Vagina (tissue), 2 donors: ENCODE results near the gene PDK4. TPM values are rescaled to one million over a fixed set of nuclear protein-coding genes. Genes with fewer than 3 reads are reported as not detected.
A peak's percentile ranks its signal among the peaks of the same experiment; 100 is the strongest.
"Not testable (repeated sequence)": the region's sequence is repeated elsewhere in the genome, so short reads cannot be mapped to it uniquely, and the experiment has no call there.

ENCODE experiments used
- DNase-seq, 2 donors: peaks; one replicate each; pipeline ENCODE4 v3.0.0-alpha.2; 2017; ENCODE audit errors: extremely low spot score in 2 of 2
- H3K27ac ChIP-seq: fragments of 200-600 bp; sonication (generic); one replicate; pipeline ENCODE4 v1.5.1; 2019
- H3K27me3 ChIP-seq: fragments of 200-600 bp; sonication (generic); one replicate; pipeline ENCODE4 v1.5.1; 2019
- H3K36me3 ChIP-seq, 2 donors: fragments of 200-600 bp; sonication (generic); one replicate each; pipeline ENCODE4 v1.5.1; 2017 to 2019
- H3K4me1 ChIP-seq: fragments of 200-600 bp; sonication (generic); one replicate; pipeline ENCODE4 v1.5.1; 2019
- H3K4me3 ChIP-seq, 2 donors: fragments of 200-600 bp; sonication (generic); 1 replicate in 1 of 2; 2 replicates in 1 of 2; pipeline ENCODE4 v1.5.1; 2016 to 2019
- H3K9me3 ChIP-seq: fragments of 200-600 bp; sonication (generic); one replicate; pipeline ENCODE4 v1.5.1; 2019
- POLR2A ChIP-seq, 2 donors: fragments of 450-650 bp; IDR thresholded peaks; one replicate each; pipeline ENCODE4 v1.6.1; 2017; ENCODE audit warnings: antibody characterized with exemption in 2 of 2, mild to moderate bottlenecking in 2 of 2, moderate library complexity in 2 of 2
- POLR2AphosphoS5 ChIP-seq, 2 donors: sonication (generic); formaldehyde crosslinking; IDR thresholded peaks; one replicate each; pipeline ENCODE4 v1.9.0; 2017; ENCODE audit warnings: antibody characterized with exemption in 2 of 2, mild to moderate bottlenecking in 2 of 2, low read depth in 1 of 2; ENCODE audit not compliant: insufficient read depth in 1 of 2
- intact Hi-C: fragments of 100-400 bp; cut with DNase I; formaldehyde crosslinking; loops from one replicate; pipeline ENCODE4 v1.15.1; 2023
- total RNA-seq: library from RNA; depleted of rRNA; stranded (reverse); fragments of >200 nt; gene quantifications from one replicate; pipeline ENCODE4 v1.2.3, GENCODE V29; 2016
- TF ChIP-seq, protein P1 (sequence below), 3 experiments: fragments of 450-650 bp in 2 of 3; fragments of 200-600 bp in 1 of 3; sonication (generic) in 1 of 3; IDR thresholded peaks; one replicate each; pipeline ENCODE4 v1.5.1; 2017 to 2019; ENCODE audit warnings: antibody characterized with exemption in 3 of 3, mild to moderate bottlenecking in 2 of 3, moderate library complexity in 2 of 3

The PDK4 gene
- total RNA-seq, 1 donor from 2014 or later, result 399 TPM

DNA sequence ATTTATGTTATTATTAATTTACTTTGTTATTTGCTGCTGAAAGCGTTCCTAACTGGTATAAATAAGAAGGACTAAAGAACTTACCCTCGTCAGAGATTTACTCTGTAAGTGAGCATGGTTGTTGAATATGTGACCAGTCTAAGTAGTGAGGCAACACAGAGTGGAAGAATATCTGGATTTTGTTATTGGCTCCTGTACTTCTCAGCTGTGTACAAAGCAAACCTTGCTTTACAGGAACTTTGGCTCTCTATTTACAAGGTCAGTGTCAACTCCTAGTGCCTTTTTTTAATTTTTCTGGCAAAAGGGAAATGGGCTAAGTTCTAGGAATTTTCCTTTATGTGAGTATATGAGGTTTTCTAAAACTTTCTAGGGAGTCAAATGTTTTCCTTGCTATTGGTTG, 35.6 kb downstream of the PDK4 start:
- no peak overlapping the region for H3K27ac ChIP-seq
- intact Hi-C loops, result no loop called here

DNA sequence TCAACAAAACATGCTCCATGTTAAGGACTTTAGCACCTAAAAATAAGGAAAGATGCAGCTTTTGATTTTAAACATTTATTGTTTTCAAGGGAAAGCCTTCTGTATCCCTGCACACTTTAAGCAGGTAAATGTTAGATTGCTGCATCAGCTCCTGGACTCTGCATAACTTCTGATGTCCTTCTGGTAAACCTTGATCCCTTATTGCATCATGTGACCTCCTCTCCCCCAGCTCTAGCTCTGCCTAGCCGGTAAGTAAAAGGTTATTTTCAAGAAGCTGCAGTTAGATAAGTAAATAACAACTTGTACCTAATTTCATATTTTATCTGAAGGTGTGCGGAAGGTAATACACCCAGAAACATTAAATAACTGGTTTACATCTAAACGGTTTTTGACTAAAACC, 37.5 kb downstream of the PDK4 start:
- DNase-seq, result no peak
- intact Hi-C loops, result no loop called here
- H3K9me3 ChIP-seq, result no peaks in the 10 kb centered on the region
- no peaks in the 10 kb centered on the region for H3K4me1 ChIP-seq
- no peaks in the 10 kb centered on the region for H3K36me3 ChIP-seq
- TF ChIP-seq POLR2AphosphoS5 (IDR thresholded peaks at IDR 0.05; ENCODE audit: insufficient read depth in 1 of 2, low read depth in 1 of 2) (no peak), POLR2A (IDR thresholded peaks at IDR 0.05) (no peak)
- TF ChIP-seq, protein P1, sequence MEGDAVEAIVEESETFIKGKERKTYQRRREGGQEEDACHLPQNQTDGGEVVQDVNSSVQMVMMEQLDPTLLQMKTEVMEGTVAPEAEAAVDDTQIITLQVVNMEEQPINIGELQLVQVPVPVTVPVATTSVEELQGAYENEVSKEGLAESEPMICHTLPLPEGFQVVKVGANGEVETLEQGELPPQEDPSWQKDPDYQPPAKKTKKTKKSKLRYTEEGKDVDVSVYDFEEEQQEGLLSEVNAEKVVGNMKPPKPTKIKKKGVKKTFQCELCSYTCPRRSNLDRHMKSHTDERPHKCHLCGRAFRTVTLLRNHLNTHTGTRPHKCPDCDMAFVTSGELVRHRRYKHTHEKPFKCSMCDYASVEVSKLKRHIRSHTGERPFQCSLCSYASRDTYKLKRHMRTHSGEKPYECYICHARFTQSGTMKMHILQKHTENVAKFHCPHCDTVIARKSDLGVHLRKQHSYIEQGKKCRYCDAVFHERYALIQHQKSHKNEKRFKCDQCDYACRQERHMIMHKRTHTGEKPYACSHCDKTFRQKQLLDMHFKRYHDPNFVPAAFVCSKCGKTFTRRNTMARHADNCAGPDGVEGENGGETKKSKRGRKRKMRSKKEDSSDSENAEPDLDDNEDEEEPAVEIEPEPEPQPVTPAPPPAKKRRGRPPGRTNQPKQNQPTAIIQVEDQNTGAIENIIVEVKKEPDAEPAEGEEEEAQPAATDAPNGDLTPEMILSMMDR (IDR thresholded peaks at IDR 0.05), result no peak
- no peak overlapping the region for H3K27ac ChIP-seq
- H3K4me3 ChIP-seq, result no peak overlapping the region
- no peaks in the 10 kb centered on the region for H3K27me3 ChIP-seq

More for the DNA sequence above, 35.6 kb downstream of the PDK4 start:
- Histone ChIP-seq H3K9me3 (no peaks in the 10 kb centered on the region), H3K4me3 (no peak overlapping the region), H3K4me1 (no peaks in the 10 kb centered on the region), H3K27me3 (no peaks in the 10 kb centered on the region), H3K36me3 (no peaks in the 10 kb centered on the region)
- TF ChIP-seq, protein P1 (IDR thresholded peaks at IDR 0.05), result no peak
- DNase-seq, result no peak

DNA sequence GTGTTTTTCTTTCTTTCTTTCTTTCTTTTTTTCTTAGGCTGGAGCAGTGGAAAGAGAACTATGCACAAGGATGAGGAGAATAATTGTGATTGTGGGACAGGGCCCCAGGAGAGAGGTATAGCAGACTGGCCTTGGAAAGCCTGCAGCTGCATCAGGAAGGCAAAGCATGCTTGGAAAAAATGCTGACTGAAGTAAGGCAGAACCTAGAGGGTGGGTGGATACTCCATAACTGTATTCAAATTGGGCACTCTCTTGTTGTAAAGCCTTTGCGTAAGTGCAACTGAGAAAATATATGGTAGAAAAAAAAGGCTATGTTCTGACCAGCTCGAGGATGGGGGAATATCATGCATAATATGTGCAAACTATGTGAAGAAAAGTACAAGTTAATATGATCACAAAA, 39.5 kb downstream of the PDK4 start:
- H3K36me3 ChIP-seq, result no peaks in the 10 kb centered on the region
- DNase-seq, result no peak
- intact Hi-C loops, result no loop called here

DNA sequence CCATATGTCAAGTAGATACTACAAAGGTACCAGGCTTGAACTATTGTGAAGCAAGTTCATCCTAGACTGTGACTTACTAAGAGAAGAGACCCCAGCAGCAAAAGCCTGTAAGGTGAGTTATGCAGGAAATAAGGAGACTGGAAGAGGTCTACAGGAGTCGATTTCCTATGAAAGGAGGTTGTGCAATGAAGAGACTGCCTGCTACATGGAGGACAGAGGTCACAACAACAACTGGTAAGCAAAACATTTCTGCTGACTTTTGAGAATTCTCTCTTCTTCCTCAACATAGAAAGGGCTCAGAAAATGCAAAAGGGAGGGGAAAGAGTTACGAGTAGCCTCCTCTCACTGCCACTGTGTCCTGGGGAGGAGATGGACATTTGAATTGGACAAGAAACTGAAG, 42.4 kb downstream of the PDK4 start:
- intact Hi-C loops, result loop anchor here (5.0 kb wide), 1 partner anchor 43 kb away; the partner anchor contains the start of gene PDK4
- Histone ChIP-seq H3K4me3 (no peak overlapping the region), H3K9me3 (no peaks in the 10 kb centered on the region), H3K36me3 (no peaks in the 10 kb centered on the region), H3K27me3 (no peaks in the 10 kb centered on the region), H3K27ac (no peak overlapping the region), H3K4me1 (peaks cover 27% of the 10 kb centered on the region)
- DNase-seq, result no peak
- TF ChIP-seq POLR2A (IDR thresholded peaks at IDR 0.05), result no peak

More for the DNA sequence above, 39.5 kb downstream of the PDK4 start:
- Histone ChIP-seq H3K9me3 (no peaks in the 10 kb centered on the region), H3K27me3 (no peaks in the 10 kb centered on the region), H3K4me3 (no peak overlapping the region), H3K4me1 (no peaks in the 10 kb centered on the region), H3K27ac (no peak overlapping the region)
- TF ChIP-seq POLR2A (IDR thresholded peaks at IDR 0.05) (no peak), POLR2AphosphoS5 (IDR thresholded peaks at IDR 0.05; ENCODE audit: insufficient read depth in 1 of 2, low read depth in 1 of 2) (no peak)
- TF ChIP-seq, protein P1 (IDR thresholded peaks at IDR 0.05), result no peak

DNA sequence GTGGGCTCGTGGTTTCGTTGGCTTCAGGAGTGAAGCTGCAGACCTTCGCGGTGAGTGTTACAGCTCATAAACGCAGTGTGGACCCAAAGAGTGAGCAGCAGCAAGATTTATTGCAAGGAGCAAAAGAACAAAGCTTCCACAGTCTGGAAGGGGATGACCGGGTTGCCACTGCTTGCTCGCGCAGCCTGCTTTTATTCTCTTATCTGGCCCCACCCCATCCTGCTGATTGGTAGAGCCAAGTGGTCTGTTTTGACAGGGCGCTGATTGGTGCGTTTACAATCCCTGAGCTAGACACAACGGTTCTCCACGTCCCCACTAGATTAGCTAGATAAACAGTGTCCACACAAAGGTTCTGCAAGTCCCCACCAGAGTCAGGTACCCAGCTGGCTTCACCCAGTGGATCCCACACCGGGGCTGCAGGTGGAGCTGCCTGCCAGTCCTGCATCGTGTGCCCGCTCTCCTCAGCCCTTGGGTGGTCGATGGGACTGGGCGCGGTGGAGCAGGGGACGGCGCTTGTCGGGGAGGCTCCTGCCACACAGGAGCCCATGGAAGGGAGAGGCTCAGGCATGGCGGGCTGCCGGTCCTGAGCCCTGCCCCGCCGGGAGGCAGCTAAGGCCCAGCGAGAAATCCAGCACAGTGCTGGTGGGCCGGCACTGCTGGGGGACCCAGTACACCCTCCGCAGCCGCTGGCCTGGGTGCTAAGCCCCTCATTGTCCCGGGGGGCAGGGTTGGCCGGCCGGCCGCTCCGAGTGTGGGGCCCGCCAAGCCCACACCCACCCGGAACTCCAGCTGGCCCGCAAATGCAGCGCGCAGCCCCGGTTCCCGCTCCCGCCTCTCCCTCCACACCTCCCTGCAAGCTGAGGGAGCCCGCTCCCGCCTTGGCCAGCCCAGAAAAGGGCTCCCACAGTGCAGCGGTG, 44.0 kb downstream of the PDK4 start:
- H3K9me3 ChIP-seq, H3K27ac ChIP-seq, H3K36me3 ChIP-seq, DNase-seq, H3K4me3 ChIP-seq, H3K27me3 ChIP-seq: not testable (repeated sequence)
- H3K4me1 ChIP-seq, result peaks cover 40% of the 10 kb centered on the region
- intact Hi-C loops, result loop anchor here (5.0 kb wide), 1 partner anchor 45 kb away; the partner anchor contains the start of gene PDK4

DNA sequence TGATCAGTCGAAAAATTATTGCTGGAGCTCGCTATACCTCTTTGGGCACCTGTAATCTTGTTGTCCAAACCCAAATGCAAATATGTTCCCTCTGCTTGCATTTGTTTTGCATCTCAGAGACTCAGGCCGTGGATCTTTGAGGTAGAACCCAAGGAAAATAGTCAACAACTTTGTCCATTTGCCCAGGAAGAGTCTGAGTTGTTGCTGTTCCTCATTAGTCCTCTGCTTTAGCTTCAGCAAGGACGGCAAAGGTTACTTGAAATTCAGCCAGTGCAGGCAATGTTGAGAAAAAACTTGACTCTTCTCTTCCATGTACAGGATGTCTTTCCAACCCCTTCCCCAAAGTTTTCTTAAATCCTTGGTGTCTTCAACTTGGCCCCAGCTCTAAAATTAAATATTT, 45.8 kb downstream of the PDK4 start:
- intact Hi-C loops, result loop anchor here (5.0 kb wide), 1 partner anchor 47 kb away; the partner anchor contains the start of gene PDK4
- Histone ChIP-seq H3K27ac (peak overlapping the region; percentile 79), H3K4me3 (peak overlapping the region in 1 of 2 donors; percentile 12), H3K4me1 (peaks cover 51% of the 10 kb centered on the region), H3K27me3 (no peaks in the 10 kb centered on the region), H3K36me3 (no peaks in the 10 kb centered on the region), H3K9me3 (no peaks in the 10 kb centered on the region)
- DNase-seq, result no peak
- no peak for TF ChIP-seq POLR2AphosphoS5 (IDR thresholded peaks at IDR 0.05; ENCODE audit: insufficient read depth in 1 of 2, low read depth in 1 of 2)
- TF ChIP-seq POLR2A (IDR thresholded peaks at IDR 0.05), result no peak
- TF ChIP-seq, protein P1 (IDR thresholded peaks at IDR 0.05), result peak in 1 of 3 experiments; percentile 22
